GM18517 (cell line): ENCODE results near the gene ZNF592.
A peak's percentile ranks its signal among the peaks of the same experiment; 100 is the strongest.
"Not testable (repeated sequence)": the region's sequence is repeated elsewhere in the genome, so short reads cannot be mapped to it uniquely, and the experiment has no call there.

Experiments used
- ATAC-seq: cut with Tn5 transposase; IDR thresholded peaks from one replicate; pipeline ENCODE4 v1.9.1; 2021; ENCODE audit warnings: mild to moderate bottlenecking, moderate library complexity; ENCODE audit not compliant: unreplicated experiment

Gene ZNF592

GRCh38 chr15:84740691-84741090, 7.7 kb upstream of the ZNF592 start:
- ATAC-seq: no peak

- no peak for ATAC-seq
Measured at GRCh38 chr15:84741121-84741520, 7.3 kb upstream of the ZNF592 start.

- peak; percentile 50 for ATAC-seq
Measured at GRCh38 chr15:84747416-84748273, 747 bp upstream of the ZNF592 start.

- no peak for ATAC-seq
Measured at GRCh38 chr15:84749111-84749991, 959 bp downstream of the ZNF592 start.

GRCh38 chr15:84750583-84751092, 2.2 kb downstream of the ZNF592 start:
- ATAC-seq: no peak

- not testable (repeated sequence) for ATAC-seq
Measured at GRCh38 chr15:84751721-84752120, 3.3 kb downstream of the ZNF592 start.

- no peak for ATAC-seq
Measured at GRCh38 chr15:84752195-84752594, 3.8 kb downstream of the ZNF592 start.

GRCh38 chr15:84752700-84753099, 4.3 kb downstream of the ZNF592 start:
- ATAC-seq: no peak

GRCh38 chr15:84754889-84755288, 6.5 kb downstream of the ZNF592 start:
- not testable (repeated sequence) for ATAC-seq

GRCh38 chr15:84755736-84756527, 7.5 kb downstream of the ZNF592 start:
- ATAC-seq: no peak

GRCh38 chr15:84759018-84759417, 10.6 kb downstream of the ZNF592 start:
- ATAC-seq: no peak

- no peak for ATAC-seq
Measured at GRCh38 chr15:84760219-84760618, 11.8 kb downstream of the ZNF592 start.

GRCh38 chr15:84761607-84762131, 13.3 kb downstream of the ZNF592 start:
- peak; percentile 63 for ATAC-seq

GRCh38 chr15:84762840-84763572, 14.6 kb downstream of the ZNF592 start:
- ATAC-seq: no peak

GRCh38 chr15:84764585-84764984, 16.2 kb downstream of the ZNF592 start:
- no peak for ATAC-seq

- no peak for ATAC-seq
Measured at GRCh38 chr15:84764989-84765388, 16.6 kb downstream of the ZNF592 start.

GRCh38 chr15:84765675-84766074, 17.3 kb downstream of the ZNF592 start:
- ATAC-seq: no peak

GRCh38 chr15:84766461-84767035, 18.2 kb downstream of the ZNF592 start:
- no peak for ATAC-seq

- ATAC-seq: no peak
Measured at GRCh38 chr15:84772031-84772430, 23.6 kb downstream of the ZNF592 start.
